GM19238 (cell line): Measurements from ENCODE around the gene GTPBP4.

Experiments used
- DNase-seq: peaks from one replicate; pipeline ENCODE4 v3.0.0; 2011; ENCODE audit warnings: low spot score; ENCODE audit not compliant: insufficient read length

GTPBP4 gene

GRCh38 chr10:966466-967235 is 21.6 kb upstream of the GTPBP4 start:
- DNase-seq: no peak

DNA sequence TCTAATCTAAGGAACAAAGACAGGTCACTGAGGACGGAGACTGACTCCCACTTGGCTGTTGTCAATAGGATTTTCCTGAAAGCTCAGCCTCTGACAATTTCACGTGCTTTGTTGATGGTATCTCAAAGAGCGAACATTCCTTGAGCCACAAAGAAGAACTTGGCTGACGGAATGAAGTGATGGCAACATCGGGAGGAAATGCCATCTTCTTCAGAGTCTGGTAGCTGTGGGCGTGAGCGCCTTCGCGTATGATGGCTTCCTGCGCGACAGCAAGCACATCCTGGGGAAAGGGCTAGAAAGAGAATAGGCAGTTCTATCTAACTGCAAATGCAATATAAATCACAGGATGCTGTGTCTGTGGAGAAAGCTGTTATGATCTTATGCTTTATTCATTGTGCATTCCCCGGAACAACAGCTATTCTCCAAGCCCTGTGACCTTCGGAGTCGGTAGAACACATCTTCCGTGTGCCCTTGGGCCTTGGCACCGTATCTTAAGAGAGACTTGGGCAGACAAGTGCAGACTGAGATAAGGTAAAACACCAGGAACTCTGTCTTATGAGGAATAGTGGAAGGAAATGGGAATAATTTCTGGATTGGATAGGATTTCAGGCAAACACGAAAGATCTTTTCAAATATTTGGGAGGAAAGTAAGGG is 19.6 kb upstream of the GTPBP4 start:
- no peak for DNase-seq

- no peak for DNase-seq
These were observed 18.6 kb upstream of the GTPBP4 start for GRCh38 chr10:969473-970150.

DNA sequence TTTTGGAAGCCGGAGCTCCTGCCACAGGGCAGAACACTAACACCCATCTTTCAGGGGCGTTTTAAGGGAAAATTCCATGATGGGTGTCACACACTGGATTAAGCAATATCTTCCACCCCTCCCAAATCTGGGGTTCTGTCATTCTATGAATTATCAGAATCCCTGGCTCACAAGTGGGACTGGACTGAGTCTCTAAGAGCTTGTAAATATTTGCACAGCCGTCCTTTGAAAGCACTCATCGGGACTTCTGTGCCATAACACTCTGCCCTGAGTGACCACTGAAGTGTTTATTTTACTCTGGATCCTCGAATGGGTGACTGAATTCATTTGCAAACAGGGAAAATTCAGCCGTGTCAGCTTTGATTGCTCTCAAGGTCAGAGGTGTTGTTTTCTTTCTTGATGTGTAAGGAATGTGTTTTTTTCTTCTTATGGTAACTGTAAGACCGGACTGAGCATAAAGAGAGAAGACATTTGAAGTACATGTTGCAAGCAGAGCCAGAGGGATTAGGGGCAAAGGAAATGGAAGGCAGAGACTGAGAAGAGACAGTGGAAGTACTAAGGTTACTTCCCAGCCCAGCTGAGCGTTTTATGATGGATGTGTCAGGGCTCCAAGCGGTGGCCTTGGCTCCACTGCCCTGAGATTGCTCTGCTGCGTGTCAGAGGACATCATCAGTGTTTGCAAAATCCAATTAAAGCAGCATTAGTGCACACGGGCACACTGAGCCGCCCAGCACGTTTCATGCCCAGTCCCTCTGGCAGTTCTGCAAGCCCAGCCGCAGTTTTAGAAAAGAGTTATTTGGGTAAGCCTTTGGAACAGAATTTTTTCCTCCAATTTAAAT is 17.7 kb upstream of the GTPBP4 start:
- DNase-seq: no peak

- DNase-seq: no peak
These were observed 17.1 kb upstream of the GTPBP4 start for GRCh38 chr10:971150-971542.

GRCh38 chr10:971613-972012 is 16.6 kb upstream of the GTPBP4 start:
- DNase-seq: no peak

- no peak for DNase-seq
These were observed 15.5 kb upstream of the GTPBP4 start for GRCh38 chr10:972763-973162.

- no peak for DNase-seq
These were observed 14.0 kb upstream of the GTPBP4 start for GRCh38 chr10:974038-974784.

DNA sequence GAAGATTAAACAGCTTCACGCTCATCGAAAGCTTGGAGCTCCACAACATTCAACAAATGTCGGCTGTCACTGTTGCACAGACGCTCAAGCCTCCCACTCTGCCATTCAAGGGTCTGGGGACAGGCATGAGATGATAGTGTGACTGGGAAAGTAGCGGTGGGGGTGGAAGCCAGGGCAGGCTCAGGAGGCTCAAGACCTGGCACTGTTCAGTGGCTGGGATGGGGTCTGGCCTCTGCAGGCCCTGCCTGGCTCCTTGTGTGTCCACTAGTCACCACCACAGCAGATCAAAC is 13.5 kb upstream of the GTPBP4 start:
- DNase-seq: no peak

GRCh38 chr10:976316-976715 is 11.9 kb upstream of the GTPBP4 start:
- no peak for DNase-seq

DNA sequence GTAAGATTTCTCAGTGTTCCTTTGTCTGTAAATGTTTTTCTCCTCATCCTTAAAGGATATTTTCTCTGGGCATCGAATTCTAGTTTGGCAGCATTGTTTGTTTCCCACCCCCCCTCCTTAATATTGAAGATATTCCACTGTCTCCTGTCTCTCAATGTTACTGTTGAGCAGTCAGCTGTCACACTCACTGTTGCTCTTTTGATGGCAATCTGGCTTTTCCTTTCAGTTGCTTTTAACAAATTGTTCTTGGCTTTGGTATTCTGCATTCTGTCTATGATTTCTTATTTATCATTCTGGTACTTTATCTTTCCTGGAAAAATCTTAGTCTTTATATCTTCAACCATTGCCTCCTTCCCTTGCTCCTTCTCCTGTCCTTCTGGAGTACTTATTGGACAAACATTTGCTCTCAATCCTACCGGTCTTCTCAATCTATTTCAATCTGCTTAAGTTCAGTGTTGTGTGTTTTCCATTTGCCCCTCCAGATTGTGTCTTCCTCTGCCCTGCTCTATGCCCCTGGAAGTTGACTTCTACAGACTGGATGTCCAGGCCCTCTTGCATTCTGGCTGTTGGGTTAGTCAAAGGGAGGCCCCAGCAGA is 9.3 kb upstream of the GTPBP4 start:
- no peak for DNase-seq

DNA sequence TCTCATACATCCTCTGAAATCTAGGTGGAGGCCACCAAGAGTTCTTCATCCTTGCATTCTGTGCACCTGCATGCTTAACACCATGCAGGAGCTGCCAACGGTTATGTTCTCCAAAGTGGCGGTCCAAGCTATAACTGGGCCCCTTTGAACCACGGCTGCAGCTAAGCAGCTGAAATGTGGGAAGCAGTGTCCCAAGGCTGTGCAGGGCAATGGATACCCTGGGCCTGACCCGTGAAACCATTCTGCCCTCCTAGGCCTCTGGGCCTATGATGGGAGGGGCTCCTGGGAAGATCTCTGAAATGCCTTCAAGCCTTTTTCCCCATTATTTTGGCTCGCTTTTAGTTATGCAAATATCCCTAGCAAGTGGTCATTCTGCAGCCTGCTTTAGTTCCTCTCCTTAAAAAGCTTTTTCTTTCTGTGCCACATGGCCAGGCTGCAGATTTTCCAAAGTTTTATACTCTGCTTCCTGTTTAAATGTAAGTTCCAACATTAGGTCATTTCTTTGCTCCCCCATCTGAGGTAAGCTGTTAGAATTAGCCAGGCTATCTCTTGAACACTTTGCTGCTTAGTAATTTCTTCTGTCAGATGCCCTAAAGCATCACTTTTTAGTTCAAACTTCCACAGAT is 7.7 kb upstream of the GTPBP4 start:
- no peak for DNase-seq

GRCh38 chr10:983401-983800 is 4.8 kb upstream of the GTPBP4 start:
- no peak for DNase-seq

GRCh38 chr10:983971-984655 is 4.1 kb upstream of the GTPBP4 start:
- DNase-seq: no peak

GRCh38 chr10:985361-985760 is 2.9 kb upstream of the GTPBP4 start:
- no peak for DNase-seq

DNA sequence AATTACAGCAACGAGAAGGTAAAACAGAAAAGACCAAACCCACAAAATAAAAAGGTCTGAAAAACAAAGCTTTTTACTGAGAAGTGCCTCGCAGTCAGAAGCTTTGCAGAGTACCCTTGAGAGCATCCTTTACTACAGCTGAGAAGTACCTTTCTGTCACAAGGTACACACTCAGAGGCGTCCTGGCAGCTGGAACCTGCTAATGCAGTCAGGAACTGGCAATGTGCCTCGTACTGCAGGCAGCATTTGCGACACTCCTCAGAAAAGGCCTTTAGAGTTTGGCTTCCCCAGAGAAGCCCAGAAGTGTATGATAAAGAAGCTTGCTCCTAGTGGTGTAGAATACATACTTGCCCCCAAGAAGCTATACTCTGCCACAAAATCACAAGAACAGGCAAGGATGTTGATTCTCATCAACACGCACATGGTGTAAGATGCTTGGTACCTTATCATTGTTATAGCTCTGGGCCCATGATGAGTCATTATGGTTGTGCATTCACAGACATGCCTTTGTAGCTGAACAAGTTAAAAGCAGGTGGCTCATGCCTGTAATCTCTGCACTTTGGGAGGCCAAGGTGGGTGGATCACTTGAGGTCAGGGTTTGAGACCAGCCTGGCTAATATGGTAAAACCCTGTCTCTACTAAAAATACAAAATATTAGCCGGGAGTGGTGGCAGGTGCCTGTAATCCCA is 2.0 kb upstream of the GTPBP4 start:
- DNase-seq: no peak

DNA sequence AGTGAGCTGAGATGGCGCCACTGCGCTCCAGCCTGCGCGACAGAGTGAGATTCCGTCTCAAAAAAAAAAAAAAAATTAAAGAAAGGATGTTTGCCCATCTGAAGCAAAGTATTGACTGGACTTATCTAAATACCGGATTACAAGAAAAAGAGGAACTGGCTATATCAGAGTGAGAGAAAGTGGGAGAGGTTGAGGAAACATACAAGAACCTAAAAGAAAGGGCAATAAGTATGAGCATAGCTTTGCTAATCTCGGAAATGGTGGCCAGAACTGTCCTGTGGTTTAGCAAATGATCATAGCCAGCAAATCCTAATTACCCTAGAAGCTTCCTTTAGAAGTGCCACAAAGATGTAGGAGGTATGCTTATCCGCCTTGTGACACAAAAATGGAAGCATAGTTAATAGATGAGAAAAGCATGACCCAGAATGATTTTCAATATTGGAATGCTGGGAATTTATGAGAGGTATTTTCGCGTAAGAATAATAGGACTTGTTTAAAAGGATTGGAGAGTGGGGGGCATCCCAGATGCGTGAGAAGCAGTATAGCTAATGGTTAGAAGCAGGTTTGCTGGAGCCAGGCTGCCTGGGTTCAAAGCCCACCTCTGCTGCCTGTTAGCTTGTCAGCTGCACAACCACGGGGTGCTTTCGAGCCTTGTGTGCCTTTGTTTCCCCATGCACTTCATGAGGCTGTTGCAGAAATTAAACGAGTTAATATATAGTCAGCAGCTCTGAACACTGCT is 1.2 kb upstream of the GTPBP4 start:
- DNase-seq: no peak

DNA sequence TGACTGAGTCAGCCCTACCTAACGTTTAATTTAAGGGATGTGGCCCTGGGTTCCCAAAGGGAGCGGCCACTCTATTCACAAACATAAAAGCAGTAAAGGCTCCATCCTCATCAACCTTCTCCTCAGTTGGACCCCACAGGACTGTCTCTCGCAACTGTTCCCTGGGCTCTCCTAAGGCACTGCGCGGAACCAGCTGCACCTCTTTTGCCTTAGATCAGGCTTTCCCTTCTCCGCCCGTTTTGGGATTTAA is 689 bp upstream of the GTPBP4 start:
- DNase-seq: no peak
